Neural cell (in vitro differentiated cells): Measurements from ENCODE around the gene MYO5C.

Experiments
- EZH2 ChIP-seq: fragments of 200-600, 300-800 bp; shearing (Covaris generic), sonication (generic); IDR thresholded peaks from 2 replicates; pipeline ENCODE4 v1.6.1; 2014; ENCODE audit warnings: antibody characterized with exemption, low read length, borderline replicate concordance, mild to moderate bottlenecking; ENCODE audit not compliant: insufficient read depth, poor library complexity, severe bottlenecking
- POLR2AphosphoS5 ChIP-seq: IDR thresholded peaks from 2 replicates; pipeline ENCODE4 v1.6.1; 2012
- RAD21 ChIP-seq: fragments of 450-650 bp; conservative IDR thresholded peaks from 2 replicates; pipeline ENCODE4 v1.6.1; 2014; ENCODE audit warnings: antibody characterized with exemption, mild to moderate bottlenecking, moderate library complexity
- TAF1 ChIP-seq: IDR thresholded peaks from 2 replicates; pipeline ENCODE4 v1.6.1; 2012; ENCODE audit warnings: low read depth
- TF ChIP-seq, protein P1 (sequence below): fragments of 450-650 bp; IDR thresholded peaks from 2 replicates; pipeline ENCODE4 v1.5.1; 2014; ENCODE audit warnings: antibody characterized with exemption, mild to moderate bottlenecking, moderate library complexity; ENCODE audit not compliant: poor library complexity, severe bottlenecking

- TF ChIP-seq POLR2AphosphoS5 (no peak), RAD21 (no peak), EZH2 (no peak), TAF1 (no peak)
- TF ChIP-seq, protein P1, sequence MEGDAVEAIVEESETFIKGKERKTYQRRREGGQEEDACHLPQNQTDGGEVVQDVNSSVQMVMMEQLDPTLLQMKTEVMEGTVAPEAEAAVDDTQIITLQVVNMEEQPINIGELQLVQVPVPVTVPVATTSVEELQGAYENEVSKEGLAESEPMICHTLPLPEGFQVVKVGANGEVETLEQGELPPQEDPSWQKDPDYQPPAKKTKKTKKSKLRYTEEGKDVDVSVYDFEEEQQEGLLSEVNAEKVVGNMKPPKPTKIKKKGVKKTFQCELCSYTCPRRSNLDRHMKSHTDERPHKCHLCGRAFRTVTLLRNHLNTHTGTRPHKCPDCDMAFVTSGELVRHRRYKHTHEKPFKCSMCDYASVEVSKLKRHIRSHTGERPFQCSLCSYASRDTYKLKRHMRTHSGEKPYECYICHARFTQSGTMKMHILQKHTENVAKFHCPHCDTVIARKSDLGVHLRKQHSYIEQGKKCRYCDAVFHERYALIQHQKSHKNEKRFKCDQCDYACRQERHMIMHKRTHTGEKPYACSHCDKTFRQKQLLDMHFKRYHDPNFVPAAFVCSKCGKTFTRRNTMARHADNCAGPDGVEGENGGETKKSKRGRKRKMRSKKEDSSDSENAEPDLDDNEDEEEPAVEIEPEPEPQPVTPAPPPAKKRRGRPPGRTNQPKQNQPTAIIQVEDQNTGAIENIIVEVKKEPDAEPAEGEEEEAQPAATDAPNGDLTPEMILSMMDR: no peak
Observed at GRCh38 chr15:52185151-52185561, 110.4 kb downstream of the MYO5C start.
